Measurements from ENCODE around the gene CEP164. TPM values are rescaled to one million over a fixed set of nuclear protein-coding genes. Genes with fewer than 3 reads are reported as not detected.

The CEP164 gene
- total RNA-seq, 1 donor from 2014 or later: 20.3 TPM

- Histone ChIP-seq H3K36me3 (ENCODE audit: control insufficient read depth, insufficient read depth, low read length) (peaks cover 11% of the 10 kb centered on the region), H3K4me3 (ENCODE audit: low read depth, low read length) (no peak overlapping the region), H3K27me3 (ENCODE audit: control insufficient read depth, insufficient read depth, low read length) (no peaks in the 10 kb centered on the region)
- no peak for TF ChIP-seq CTCF (IDR thresholded peaks at IDR 0.05; ENCODE audit: insufficient read depth, low read length, severe bottlenecking)
- DNase-seq (ENCODE audit: low read depth) (no peak), FAIRE-seq (no peak)
Measured at GRCh38 chr11:117292616-117293015, 35.0 kb upstream of the CEP164 start.

GRCh38 chr11:117295438-117296137 is 32.1 kb upstream of the CEP164 start:
- no peak for DNase-seq (ENCODE audit: low read depth)
- Histone ChIP-seq H3K4me3 (ENCODE audit: low read depth, low read length) (no peak overlapping the region), H3K36me3 (ENCODE audit: control insufficient read depth, insufficient read depth, low read length) (peaks cover 6% of the 10 kb centered on the region), H3K27me3 (ENCODE audit: control insufficient read depth, insufficient read depth, low read length) (no peaks in the 10 kb centered on the region)
- no peak for FAIRE-seq
- no peak for TF ChIP-seq CTCF (IDR thresholded peaks at IDR 0.05; ENCODE audit: insufficient read depth, low read length, severe bottlenecking)

- DNase-seq (ENCODE audit: low read depth): no peak
- peaks cover 2% of the 10 kb centered on the region for H3K36me3 ChIP-seq (ENCODE audit: control insufficient read depth, insufficient read depth, low read length)
- no peak for FAIRE-seq
- no peak for TF ChIP-seq CTCF (IDR thresholded peaks at IDR 0.05; ENCODE audit: insufficient read depth, low read length, severe bottlenecking)
- no peak overlapping the region for H3K4me3 ChIP-seq (ENCODE audit: low read depth, low read length)
- no peaks in the 10 kb centered on the region for H3K27me3 ChIP-seq (ENCODE audit: control insufficient read depth, insufficient read depth, low read length)
Measured at GRCh38 chr11:117296881-117297280, 30.8 kb upstream of the CEP164 start.

- Histone ChIP-seq H3K36me3 (ENCODE audit: control insufficient read depth, insufficient read depth, low read length) (no peaks in the 10 kb centered on the region), H3K4me3 (ENCODE audit: low read depth, low read length) (no peak overlapping the region), H3K27me3 (ENCODE audit: control insufficient read depth, insufficient read depth, low read length) (no peaks in the 10 kb centered on the region)
- DNase-seq (ENCODE audit: low read depth) (no peak), FAIRE-seq (no peak)
- no peak for TF ChIP-seq CTCF (IDR thresholded peaks at IDR 0.05; ENCODE audit: insufficient read depth, low read length, severe bottlenecking)
Measured at GRCh38 chr11:117298195-117298594, 29.5 kb upstream of the CEP164 start.

GRCh38 chr11:117299351-117300282 is 28.0 kb upstream of the CEP164 start:
- no peaks in the 10 kb centered on the region for H3K36me3 ChIP-seq (ENCODE audit: control insufficient read depth, insufficient read depth, low read length)
- no peak for DNase-seq (ENCODE audit: low read depth)
- FAIRE-seq: no peak
- H3K27me3 ChIP-seq (ENCODE audit: control insufficient read depth, insufficient read depth, low read length): no peaks in the 10 kb centered on the region
- TF ChIP-seq CTCF (IDR thresholded peaks at IDR 0.05; ENCODE audit: insufficient read depth, low read length, severe bottlenecking): no peak
- no peak overlapping the region for H3K4me3 ChIP-seq (ENCODE audit: low read depth, low read length)

All from bronchial epithelial cell (primary cell).